Tibial nerve (tissue), 4 donors: ENCODE data around the gene TUBB4B.
A peak's percentile ranks its signal among the peaks of the same experiment; 100 is the strongest.

Source experiments
- EP300 ChIP-seq, 2 donors: sonication (generic); formaldehyde crosslinking; IDR thresholded peaks; one replicate each; pipeline ENCODE4 v1.6.1; 2017; ENCODE audit warnings: antibody characterized with exemption in 2 of 2, mild to moderate bottlenecking in 1 of 2
- POLR2A ChIP-seq, 2 donors: fragments of 450-650 bp; IDR thresholded peaks; one replicate each; pipeline ENCODE4 v1.6.1; 2017; ENCODE audit warnings: antibody characterized with exemption in 2 of 2, mild to moderate bottlenecking in 2 of 2, moderate library complexity in 2 of 2
- TF ChIP-seq, protein P1 (sequence below), 5 experiments: fragments of 200-600 bp in 3 of 5; fragments of 450-650 bp in 2 of 5; sonication (generic) in 3 of 5; IDR thresholded peaks; one replicate each; pipeline ENCODE4 v1.5.1; 2016 to 2019; ENCODE audit warnings: antibody characterized with exemption in 5 of 5, mild to moderate bottlenecking in 3 of 5, moderate library complexity in 2 of 5

DNA sequence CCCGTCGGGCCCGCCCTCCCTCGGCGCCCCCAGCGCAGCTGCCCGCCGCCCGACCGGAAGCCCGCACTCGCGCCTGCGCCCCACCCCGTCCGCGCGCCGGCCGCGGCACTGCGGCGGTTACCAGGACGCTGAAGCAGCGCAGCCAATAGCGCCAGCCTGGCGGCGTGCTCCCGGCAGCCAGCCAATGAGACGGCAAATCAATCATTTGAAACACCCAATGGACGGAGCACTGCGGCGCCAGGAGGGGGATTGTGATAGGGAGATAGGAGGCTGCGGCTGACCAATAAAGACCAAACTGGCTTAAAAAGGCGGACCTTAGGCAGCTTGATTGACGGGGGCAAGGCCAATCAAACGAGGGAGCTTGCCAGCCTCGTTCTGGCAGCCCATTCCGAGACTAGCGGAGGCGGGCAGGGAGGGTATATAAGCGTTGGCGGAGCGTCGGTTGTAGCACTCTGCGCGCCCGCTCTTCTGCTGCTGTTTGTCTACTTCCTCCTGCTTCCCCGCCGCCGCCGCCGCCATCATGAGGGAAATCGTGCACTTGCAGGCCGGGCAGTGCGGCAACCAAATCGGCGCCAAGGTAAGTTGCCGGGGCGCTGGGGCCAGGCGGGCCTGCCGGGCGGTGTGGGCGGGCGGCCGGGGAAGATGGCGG lies at the start of gene TUBB4B:
- TF ChIP-seq, protein P1, sequence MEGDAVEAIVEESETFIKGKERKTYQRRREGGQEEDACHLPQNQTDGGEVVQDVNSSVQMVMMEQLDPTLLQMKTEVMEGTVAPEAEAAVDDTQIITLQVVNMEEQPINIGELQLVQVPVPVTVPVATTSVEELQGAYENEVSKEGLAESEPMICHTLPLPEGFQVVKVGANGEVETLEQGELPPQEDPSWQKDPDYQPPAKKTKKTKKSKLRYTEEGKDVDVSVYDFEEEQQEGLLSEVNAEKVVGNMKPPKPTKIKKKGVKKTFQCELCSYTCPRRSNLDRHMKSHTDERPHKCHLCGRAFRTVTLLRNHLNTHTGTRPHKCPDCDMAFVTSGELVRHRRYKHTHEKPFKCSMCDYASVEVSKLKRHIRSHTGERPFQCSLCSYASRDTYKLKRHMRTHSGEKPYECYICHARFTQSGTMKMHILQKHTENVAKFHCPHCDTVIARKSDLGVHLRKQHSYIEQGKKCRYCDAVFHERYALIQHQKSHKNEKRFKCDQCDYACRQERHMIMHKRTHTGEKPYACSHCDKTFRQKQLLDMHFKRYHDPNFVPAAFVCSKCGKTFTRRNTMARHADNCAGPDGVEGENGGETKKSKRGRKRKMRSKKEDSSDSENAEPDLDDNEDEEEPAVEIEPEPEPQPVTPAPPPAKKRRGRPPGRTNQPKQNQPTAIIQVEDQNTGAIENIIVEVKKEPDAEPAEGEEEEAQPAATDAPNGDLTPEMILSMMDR (IDR thresholded peaks at IDR 0.05) = peak in 2 of 5 experiments; percentile 8 to 61
- TF ChIP-seq POLR2A (IDR thresholded peaks at IDR 0.05) (peak; percentile 99 to 100), EP300 (IDR thresholded peaks at IDR 0.05) (peak in 1 of 2 donors; percentile 100)
